Stimulated activated CD4-positive, alpha-beta T cell treated with anti-CD3 and anti-CD28 coated beads, Interleukin-15, amount 100 ng/mL, for 24 hours (primary cell): ENCODE data around the gene SPATA13.
"Not testable (repeated sequence)": the region's sequence is repeated elsewhere in the genome, so short reads cannot be mapped to it uniquely, and the experiment has no call there.

Experiments
- DNase-seq: peaks from one replicate; pipeline ENCODE4 v3.0.0-alpha.2; 2020

The SPATA13 gene

DNA sequence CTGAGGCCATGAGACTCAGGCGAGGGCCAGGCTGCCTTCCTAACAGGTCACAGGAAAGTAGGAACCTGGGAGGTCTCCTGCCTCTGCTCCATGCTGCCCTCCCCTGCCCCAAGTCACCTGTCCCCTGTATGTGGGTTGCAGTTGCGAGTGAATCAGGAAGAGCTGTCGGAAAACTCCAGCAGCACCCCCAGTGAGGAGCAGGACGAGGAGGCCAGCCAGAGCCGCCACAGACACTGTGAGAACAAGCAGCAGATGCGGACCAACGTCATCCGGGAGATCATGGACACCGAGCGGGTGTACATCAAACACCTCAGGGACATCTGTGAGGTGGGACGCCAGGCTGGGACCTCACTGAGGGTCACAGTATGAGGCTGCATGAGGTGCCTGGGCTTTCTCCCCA is 126.1 kb downstream of the SPATA13 start:
- DNase-seq = no peak

GRCh38 chr13:24287748-24288287 is 127.3 kb downstream of the SPATA13 start:
- no peak for DNase-seq

DNA sequence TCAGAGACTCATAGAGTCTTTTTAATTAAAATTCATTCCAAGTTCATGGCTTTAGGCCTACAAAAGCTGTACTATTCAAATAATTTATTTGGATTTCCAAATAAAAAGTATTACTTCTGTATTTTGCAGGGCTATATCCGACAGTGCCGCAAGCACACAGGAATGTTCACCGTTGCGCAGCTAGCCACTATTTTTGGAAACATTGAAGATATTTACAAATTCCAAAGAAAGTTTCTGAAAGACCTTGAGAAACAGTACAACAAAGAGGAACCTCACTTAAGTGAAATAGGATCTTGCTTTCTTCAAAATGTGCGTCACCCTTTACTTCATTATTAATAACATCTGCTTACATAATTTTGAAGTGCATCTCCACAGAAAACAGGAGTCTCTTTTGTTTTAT is 128.3 kb downstream of the SPATA13 start:
- DNase-seq = no peak

DNA sequence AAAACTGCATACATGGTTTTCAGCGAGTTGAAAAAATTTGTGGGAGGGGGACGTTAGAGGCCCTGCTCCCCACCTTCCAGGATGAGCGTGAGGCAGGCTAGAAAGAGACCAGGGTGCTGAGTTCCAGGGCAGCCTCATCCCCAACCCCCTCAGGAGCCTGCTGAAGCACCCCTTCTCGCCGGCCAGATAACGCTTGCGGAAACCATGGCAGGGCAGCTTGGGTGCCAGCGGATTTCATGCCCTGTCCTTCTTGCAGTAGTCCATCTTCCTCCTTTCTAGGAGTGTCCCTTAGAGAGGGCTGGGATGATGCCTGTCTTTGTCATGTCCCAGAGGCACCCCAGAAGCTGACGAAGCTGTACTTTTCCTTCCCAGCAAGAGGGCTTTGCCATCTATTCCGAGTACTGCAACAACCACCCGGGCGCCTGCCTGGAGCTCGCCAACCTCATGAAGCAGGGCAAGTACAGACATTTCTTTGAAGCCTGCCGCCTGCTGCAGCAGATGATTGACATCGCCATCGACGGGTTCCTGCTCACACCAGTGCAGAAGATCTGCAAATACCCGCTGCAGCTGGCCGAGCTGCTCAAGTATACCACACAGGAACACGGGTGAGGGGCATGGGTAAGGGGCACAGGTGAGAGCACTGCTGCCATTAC is 129.9 kb downstream of the SPATA13 start:
- no peak for DNase-seq

DNA sequence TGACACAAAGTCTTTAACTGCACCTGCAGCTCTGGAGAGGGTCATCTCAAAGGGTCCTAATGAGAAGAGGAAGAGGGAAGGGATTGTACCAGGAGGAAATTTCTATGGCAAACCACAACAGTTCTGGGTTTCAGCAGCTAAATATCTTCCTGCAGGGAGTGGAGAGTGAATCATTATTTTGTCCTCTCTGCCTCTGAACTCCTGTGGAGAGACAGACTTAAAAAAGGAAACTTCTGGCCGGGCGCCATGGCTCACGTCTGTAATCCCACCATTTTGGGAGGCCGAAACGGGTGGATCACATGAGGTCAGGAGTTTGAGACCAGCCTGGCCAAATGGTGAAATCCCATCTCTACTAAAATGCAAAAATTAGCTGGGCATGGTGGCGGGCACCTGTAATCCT is 132.0 kb downstream of the SPATA13 start:
- no peak for DNase-seq

- no peak for DNase-seq
These were observed 133.2 kb downstream of the SPATA13 start for GRCh38 chr13:24293746-24294145.

DNA sequence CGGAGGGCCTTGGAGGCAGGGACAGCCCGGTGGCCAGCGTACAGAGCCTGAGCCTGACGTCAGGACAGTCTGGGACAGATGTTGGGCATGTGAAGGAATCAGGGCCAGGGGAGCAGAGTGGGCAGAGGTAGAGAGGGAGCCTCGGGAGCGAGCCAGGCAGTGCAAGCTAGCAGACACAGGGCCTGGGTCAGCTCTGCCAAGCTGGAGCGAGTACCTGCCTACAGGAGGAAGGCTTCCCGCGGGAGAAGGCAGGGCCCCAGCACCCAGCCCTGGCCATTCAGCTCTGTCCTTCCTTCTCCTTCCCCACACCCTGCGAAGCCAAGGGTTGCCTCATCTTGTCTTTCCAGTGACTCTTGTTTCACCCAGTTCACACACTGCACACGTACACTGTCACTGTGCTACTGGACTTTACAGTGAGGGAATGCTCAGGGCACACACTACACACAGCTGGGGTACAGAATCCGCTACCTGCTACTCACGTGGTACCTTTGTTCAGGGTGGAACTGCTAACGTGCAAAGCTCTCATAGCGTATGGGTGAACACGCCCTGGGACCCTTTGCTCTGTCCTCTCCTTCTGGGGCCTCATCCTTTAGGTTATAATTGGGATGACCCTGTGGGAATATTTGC is 139.1 kb downstream of the SPATA13 start:
- no peak for DNase-seq

DNA sequence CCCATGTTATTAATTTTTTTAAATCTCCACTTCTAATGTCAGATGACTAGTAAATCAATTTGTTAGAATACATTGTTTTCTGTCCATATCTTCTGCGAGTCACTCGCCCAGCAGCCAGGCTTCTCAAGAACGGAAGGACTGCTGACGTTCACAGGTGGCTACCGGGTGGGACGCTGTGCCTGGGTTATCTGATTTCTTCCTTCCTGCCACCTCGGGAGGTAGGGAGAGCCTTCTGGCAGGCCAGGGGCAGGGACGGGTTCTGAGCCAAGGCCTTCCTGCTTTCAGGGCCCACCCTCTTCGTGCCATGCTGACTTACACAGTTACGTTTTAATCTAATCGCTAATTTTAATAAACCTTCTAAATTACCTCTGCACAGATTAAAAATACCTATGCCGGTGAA is 140.9 kb downstream of the SPATA13 start:
- no peak for DNase-seq

DNA sequence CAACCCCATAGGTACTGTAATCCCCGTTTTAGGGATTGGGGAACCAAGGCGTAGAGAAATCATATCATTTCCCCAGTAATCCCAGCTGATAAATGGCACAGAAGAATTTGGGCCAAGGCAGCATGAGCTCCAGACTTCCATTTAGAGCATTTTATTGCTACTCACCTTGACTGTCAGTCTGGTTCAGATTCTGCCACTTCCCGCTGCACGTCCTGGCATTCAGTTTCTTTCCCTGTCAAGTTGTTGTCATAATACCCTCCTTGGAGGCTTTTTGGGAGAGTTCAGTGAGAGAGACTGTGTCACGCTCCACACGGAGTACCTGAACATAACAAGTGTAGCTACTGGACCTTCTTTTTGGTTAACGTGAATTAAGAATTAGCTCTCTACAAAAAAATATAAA is 141.4 kb downstream of the SPATA13 start:
- no peak for DNase-seq

GRCh38 chr13:24304620-24305019 is 144.1 kb downstream of the SPATA13 start:
- no peak for DNase-seq

DNA sequence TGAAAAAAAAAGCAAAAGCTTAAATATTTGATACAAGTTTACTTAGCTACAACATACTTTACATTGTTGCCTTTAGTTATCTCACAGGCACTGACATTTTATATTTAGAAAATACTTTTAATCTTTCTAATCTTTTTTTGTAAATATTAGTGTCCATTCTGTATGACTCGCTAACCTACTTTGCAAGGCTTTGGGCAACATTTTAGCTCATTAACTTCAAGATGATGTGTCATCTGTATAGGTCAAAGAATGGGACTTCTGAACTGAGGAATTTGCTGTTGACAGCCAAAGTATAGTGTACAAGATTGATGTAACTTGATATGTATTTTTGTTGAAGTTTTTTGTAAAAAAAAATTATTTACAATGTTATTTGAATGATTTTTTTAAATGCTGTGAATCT is 146.1 kb downstream of the SPATA13 start:
- no peak for DNase-seq

DNA sequence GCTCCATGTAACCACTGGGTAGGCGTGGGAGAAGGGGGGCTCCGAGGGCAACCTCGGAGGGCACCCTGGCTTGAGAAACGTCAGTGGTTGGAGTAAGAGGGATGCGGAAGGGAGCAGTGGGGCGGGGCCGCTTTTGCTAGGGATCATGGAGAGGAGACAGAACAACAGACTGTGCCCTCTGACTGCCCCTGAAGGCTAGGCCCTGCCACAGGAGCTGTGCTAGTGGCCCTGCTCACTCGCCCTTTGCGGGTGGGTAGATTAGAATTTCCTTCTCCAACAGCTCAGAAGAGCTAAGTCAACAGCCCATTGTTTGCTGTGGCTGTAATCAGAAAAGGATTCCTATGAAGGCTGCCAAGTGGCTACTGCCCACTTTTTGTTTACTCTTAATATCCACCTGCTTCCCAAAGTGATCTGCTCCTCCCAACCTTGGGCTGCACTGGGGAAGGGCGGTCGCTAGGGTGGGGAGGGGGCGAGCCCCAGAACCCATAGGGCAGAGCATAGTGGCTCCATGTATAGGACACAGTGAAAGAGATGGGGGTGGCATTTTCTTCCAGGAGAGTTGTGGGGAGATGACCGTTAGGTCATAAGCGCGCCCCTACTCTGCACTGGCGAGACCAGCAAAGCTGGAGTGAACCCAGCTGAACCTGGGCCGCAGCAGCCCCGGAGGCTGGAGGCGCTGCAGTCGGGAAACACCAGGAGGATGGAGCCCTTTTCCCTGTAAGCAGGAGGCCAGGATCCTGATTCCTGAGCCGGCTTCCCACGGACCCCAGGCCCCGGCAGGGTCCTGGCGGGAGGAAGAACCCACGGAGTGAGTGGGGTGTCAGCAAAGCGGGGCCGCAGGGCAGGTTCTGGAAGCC is 146.9 kb downstream of the SPATA13 start:
- no peak for DNase-seq

DNA sequence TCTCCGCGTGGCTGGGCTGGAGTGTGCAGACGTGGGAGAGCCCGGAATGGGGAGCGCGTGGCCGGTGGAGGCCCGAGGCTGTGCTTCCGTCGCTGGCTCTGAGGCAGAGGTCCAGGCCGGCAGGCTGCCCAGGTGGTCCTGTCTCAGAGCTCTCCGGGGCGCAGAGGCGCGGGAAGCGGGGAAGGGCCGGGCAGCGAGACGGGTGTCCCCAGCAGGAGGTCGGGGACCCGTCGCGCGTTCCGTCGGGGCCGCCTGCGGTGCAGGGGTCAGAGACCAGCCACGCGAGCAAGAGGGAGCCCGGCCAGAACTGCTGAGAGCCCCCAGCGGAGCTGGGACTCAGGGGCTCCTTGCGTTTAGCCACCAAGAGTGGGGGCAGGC is 147.5 kb downstream of the SPATA13 start:
- no peak for DNase-seq

GRCh38 chr13:24308488-24309020 is 148.0 kb downstream of the SPATA13 start:
- DNase-seq = no peak

GRCh38 chr13:24309300-24309699 is 148.8 kb downstream of the SPATA13 start, which contains the start of gene C1QTNF9:
TSS of gene C1QTNF9 (plus strand) at chr13:24309580. CDS start at chr13:24316004, 6,424 bp downstream.
- DNase-seq = not testable (repeated sequence)

GRCh38 chr13:24313439-24313838 is 152.9 kb downstream of the SPATA13 start:
- no peak for DNase-seq

DNA sequence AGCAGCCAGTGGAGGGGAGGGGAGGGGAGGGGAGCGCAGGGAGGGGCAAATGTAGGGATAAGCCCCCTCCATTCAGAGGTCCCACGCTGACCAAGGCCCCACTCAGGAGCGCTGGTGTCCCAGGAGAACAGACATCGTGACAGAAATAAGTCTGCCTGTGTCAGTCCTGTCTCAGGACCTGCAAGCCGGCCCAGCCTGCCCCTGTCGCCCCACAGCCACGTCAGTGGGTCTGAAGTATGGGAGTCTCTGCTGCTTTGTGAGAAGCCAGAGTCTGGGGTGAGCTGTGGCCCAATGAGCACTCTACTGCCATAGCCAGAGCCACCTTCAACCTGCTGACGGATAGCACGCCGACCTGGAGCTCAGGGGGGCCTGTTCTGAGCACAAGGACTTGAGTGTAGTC is 157.3 kb downstream of the SPATA13 start:
- not testable (repeated sequence) for DNase-seq

GRCh38 chr13:24318878-24319277 is 158.4 kb downstream of the SPATA13 start:
- not testable (repeated sequence) for DNase-seq

GRCh38 chr13:24319641-24320040 is 159.1 kb downstream of the SPATA13 start:
- not testable (repeated sequence) for DNase-seq

DNA sequence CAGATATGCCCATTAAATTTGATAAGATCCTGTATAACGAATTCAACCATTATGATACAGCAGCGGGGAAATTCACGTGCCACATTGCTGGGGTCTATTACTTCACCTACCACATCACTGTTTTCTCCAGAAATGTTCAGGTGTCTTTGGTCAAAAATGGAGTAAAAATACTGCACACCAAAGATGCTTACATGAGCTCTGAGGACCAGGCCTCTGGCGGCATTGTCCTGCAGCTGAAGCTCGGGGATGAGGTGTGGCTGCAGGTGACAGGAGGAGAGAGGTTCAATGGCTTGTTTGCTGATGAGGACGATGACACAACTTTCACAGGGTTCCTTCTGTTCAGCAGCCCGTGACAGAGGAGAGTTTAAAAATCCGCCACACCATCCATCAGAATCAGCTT is 160.9 kb downstream of the SPATA13 start:
- DNase-seq = not testable (repeated sequence)

GRCh38 chr13:24322470-24322869 is 161.9 kb downstream of the SPATA13 start:
- not testable (repeated sequence) for DNase-seq

GRCh38 chr13:24323036-24323738 is 162.7 kb downstream of the SPATA13 start:
- DNase-seq = no peak

GRCh38 chr13:24323739-24324075 is 163.2 kb downstream of the SPATA13 start:
- DNase-seq = no peak
